WERI-Rb-1 (cell line): Measurements from ENCODE around the gene HSPA12B.

Experiments
- DNase-seq: peaks from one replicate; pipeline ENCODE4 v3.0.0-alpha.2; 2020
- H3K27ac ChIP-seq: fragments of 250-450 bp; sonication (Bioruptor Pico); 2 replicates; pipeline ENCODE4 v1.5.1; 2020; ENCODE audit warnings: mild to moderate bottlenecking, moderate library complexity
- H3K27me3 ChIP-seq: fragments of 250-450 bp; sonication (Bioruptor Pico); 2 replicates; pipeline ENCODE4 v1.5.1; 2021; ENCODE audit warnings: mild to moderate bottlenecking, low read depth, moderate library complexity; ENCODE audit not compliant: insufficient read depth, severe bottlenecking
- H3K36me3 ChIP-seq: fragments of 250-450 bp; sonication (Bioruptor Pico); 2 replicates; pipeline ENCODE4 v1.5.1; 2020; ENCODE audit warnings: mild to moderate bottlenecking, moderate library complexity
- H3K4me3 ChIP-seq: 2 replicates; pipeline ENCODE4 v1.5.1; 2011; ENCODE audit warnings: low read depth, mild to moderate bottlenecking, control low read depth, low read length
- H3K9me3 ChIP-seq: fragments of 250-450 bp; sonication (Bioruptor Pico); 2 replicates; pipeline ENCODE4 v1.5.1; 2021; ENCODE audit warnings: mild to moderate bottlenecking, moderate library complexity; ENCODE audit not compliant: severe bottlenecking
- TF ChIP-seq, protein P1 (sequence below): IDR thresholded peaks from 2 replicates; pipeline ENCODE4 v1.5.1; 2011; ENCODE audit warnings: low read depth, mild to moderate bottlenecking, control low read depth, inconsistent platforms, low read length

The HSPA12B gene

GRCh38 chr20:3689978-3690377 is 42.5 kb upstream of the HSPA12B start:
- Histone ChIP-seq H3K4me3 (no peak overlapping the region), H3K9me3 (no peaks in the 10 kb centered on the region), H3K27ac (no peak overlapping the region), H3K27me3 (no peaks in the 10 kb centered on the region), H3K36me3 (no peaks in the 10 kb centered on the region)
- no peak for DNase-seq
- TF ChIP-seq, protein P1, sequence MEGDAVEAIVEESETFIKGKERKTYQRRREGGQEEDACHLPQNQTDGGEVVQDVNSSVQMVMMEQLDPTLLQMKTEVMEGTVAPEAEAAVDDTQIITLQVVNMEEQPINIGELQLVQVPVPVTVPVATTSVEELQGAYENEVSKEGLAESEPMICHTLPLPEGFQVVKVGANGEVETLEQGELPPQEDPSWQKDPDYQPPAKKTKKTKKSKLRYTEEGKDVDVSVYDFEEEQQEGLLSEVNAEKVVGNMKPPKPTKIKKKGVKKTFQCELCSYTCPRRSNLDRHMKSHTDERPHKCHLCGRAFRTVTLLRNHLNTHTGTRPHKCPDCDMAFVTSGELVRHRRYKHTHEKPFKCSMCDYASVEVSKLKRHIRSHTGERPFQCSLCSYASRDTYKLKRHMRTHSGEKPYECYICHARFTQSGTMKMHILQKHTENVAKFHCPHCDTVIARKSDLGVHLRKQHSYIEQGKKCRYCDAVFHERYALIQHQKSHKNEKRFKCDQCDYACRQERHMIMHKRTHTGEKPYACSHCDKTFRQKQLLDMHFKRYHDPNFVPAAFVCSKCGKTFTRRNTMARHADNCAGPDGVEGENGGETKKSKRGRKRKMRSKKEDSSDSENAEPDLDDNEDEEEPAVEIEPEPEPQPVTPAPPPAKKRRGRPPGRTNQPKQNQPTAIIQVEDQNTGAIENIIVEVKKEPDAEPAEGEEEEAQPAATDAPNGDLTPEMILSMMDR, result no peak

GRCh38 chr20:3690413-3690812 is 42.1 kb upstream of the HSPA12B start:
- Histone ChIP-seq H3K36me3 (no peaks in the 10 kb centered on the region), H3K9me3 (no peaks in the 10 kb centered on the region), H3K27ac (no peak overlapping the region), H3K4me3 (no peak overlapping the region), H3K27me3 (no peaks in the 10 kb centered on the region)
- TF ChIP-seq, protein P1, result no peak
- DNase-seq, result no peak

DNA sequence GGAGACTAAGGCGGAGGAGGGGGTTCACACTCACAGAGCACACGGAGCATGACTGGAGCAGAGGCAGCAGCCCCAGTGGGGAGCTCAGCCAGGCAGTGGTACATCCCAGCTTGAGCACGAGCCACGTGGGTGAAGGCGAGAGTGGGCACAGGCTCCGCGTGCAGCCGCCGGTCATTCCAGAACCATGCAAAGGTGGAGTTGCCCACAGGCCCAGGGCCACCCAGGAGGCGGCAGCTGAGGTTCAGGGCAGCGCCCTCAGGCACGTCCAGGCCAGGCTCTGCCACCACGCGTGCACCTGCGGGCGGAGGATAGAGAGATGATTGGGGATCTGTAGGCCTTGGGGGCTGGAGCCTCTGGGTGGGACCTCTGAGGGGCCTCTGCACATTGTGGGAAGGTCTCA is 41.2 kb upstream of the HSPA12B start:
- DNase-seq, result no peak
- no peak overlapping the region for H3K4me3 ChIP-seq
- TF ChIP-seq, protein P1, result no peak
- H3K9me3 ChIP-seq, result peaks cover 2% of the 10 kb centered on the region
- no peaks in the 10 kb centered on the region for H3K36me3 ChIP-seq
- no peak overlapping the region for H3K27ac ChIP-seq
- no peaks in the 10 kb centered on the region for H3K27me3 ChIP-seq

DNA sequence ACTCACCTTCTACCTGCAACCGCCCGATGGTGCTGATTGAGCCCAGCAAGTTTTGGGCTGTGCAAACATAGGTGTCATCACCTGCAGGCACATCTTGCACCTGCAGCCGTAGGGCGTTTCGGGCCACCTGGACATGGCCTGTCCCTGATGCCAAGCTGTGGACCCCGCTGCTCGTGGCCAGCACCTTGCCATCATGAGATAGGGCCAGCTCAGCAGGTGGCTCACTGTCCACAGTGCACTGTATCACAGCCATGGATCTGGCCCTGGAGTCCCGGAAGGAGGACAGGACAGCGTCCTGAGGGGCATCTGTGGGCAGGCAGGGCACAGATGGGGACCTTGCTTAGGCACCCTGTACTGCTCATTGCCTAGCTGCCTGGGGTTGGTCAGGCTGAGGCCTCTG is 40.6 kb upstream of the HSPA12B start:
- DNase-seq, result no peak
- Histone ChIP-seq H3K4me3 (no peak overlapping the region), H3K36me3 (no peaks in the 10 kb centered on the region), H3K9me3 (peaks cover 5% of the 10 kb centered on the region), H3K27ac (no peak overlapping the region), H3K27me3 (no peaks in the 10 kb centered on the region)
- TF ChIP-seq, protein P1, result no peak

GRCh38 chr20:3692706-3693294 is 39.7 kb upstream of the HSPA12B start:
- TF ChIP-seq, protein P1, result no peak
- Histone ChIP-seq H3K9me3 (peaks cover 5% of the 10 kb centered on the region), H3K36me3 (no peaks in the 10 kb centered on the region), H3K27me3 (no peaks in the 10 kb centered on the region), H3K4me3 (no peak overlapping the region), H3K27ac (no peak overlapping the region)
- DNase-seq, result no peak

DNA sequence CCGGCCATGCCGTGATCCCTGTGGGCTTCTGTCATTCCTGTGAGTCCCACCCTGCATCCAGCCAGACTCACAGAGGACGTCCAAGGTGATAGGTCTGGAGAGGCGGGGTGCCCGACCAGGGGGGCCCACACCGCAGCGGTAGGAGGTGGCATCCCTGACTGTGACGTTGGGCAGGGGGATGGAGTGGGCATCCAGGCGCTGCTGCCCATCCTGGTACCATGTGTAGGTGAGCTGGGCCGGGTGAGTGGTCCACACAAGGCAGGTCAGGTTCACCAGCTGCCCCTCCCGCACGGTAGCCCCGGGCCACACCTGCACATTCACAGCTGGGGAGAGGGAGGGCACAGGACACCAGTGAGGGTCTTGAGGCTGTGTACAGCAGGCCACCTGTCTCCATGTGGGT is 39.1 kb upstream of the HSPA12B start:
- no peak for DNase-seq
- H3K4me3 ChIP-seq, result no peak overlapping the region
- H3K36me3 ChIP-seq, result no peaks in the 10 kb centered on the region
- peaks cover 5% of the 10 kb centered on the region for H3K9me3 ChIP-seq
- no peak overlapping the region for H3K27ac ChIP-seq
- no peaks in the 10 kb centered on the region for H3K27me3 ChIP-seq
- TF ChIP-seq, protein P1, result no peak
